GM12865 (cell line): ENCODE measurements around the gene TGOLN2.
A peak's percentile ranks its signal among the peaks of the same experiment; 100 is the strongest.
"Not testable (repeated sequence)": the region's sequence is repeated elsewhere in the genome, so short reads cannot be mapped to it uniquely, and the experiment has no call there.

Experiments used
- DNase-seq: peaks from one replicate; pipeline ENCODE4 v3.0.0; 2010; ENCODE audit warnings: low read depth
- H3K4me3 ChIP-seq: 2 replicates; pipeline ENCODE4 v1.5.1; 2011; ENCODE audit warnings: mild to moderate bottlenecking, low read depth, low read length, control low read depth
- CTCF ChIP-seq: IDR thresholded peaks from 2 replicates; pipeline ENCODE4 v1.5.1; 2011; ENCODE audit warnings: low read length, control low read depth, low read depth, inconsistent platforms; ENCODE audit not compliant: insufficient read depth; ENCODE audit errors: missing control alignments

The TGOLN2 gene

GRCh38 chr2:85334928-85335327, 7.1 kb upstream of the TGOLN2 start:
- no peak for TF ChIP-seq CTCF
- H3K4me3 ChIP-seq = no peak overlapping the region
- DNase-seq = no peak

GRCh38 chr2:85333877-85334276, 6.1 kb upstream of the TGOLN2 start:
- H3K4me3 ChIP-seq, DNase-seq: not testable (repeated sequence)

- peak; percentile 63 for DNase-seq
- H3K4me3 ChIP-seq = peak overlapping the region; percentile 17; the same call in 1 of the 2 replicates
- no peak for TF ChIP-seq CTCF
Measured at GRCh38 chr2:85330839-85331636, 3.2 kb upstream of the TGOLN2 start.

- H3K4me3 ChIP-seq, DNase-seq: not testable (repeated sequence)
Measured at GRCh38 chr2:85329701-85330100, 1.9 kb upstream of the TGOLN2 start.

- DNase-seq = no peak
- H3K4me3 ChIP-seq = no peak overlapping the region
- no peak for TF ChIP-seq CTCF
Measured at GRCh38 chr2:85329181-85329651, 1.4 kb upstream of the TGOLN2 start.

GRCh38 chr2:85327160-85327821, 498 bp downstream of the TGOLN2 start:
- TF ChIP-seq CTCF = no peak
- DNase-seq = peak; percentile 80
- H3K4me3 ChIP-seq = peak overlapping the region; percentile 60

- H3K4me3 ChIP-seq = peak overlapping the region; percentile 60
- no peak for TF ChIP-seq CTCF
- DNase-seq = peak; percentile 75
Measured at GRCh38 chr2:85326406-85327159, 1.2 kb downstream of the TGOLN2 start.
